ENCODE measurements around the gene PSMF1.

- TF ChIP-seq POLR2AphosphoS5 (IDR thresholded peaks at IDR 0.05; ENCODE audit: low read depth, low read length) (no peak), SIN3A (IDR thresholded peaks at IDR 0.05; ENCODE audit: borderline replicate concordance, insufficient read depth, low read length) (no peak), TAF1 (IDR thresholded peaks at IDR 0.05; ENCODE audit: borderline replicate concordance, insufficient read depth, low read length) (no peak)
Measured at GRCh38 chr20:1214838-1215261, 96.4 kb downstream of the PSMF1 start.

All from PFSK-1 (cell line).